ENCODE results near the gene DDAH2. TPM values are rescaled to one million over a fixed set of nuclear protein-coding genes. Genes with fewer than 3 reads are reported as not detected.

DDAH2 gene
- polyA plus RNA-seq, 1 donor from 2014 or later = 386 TPM

GRCh38 chr6:31758281-31758680 is 29.2 kb upstream of the DDAH2 start:
- H4K20me1 ChIP-seq (ENCODE audit: insufficient read depth) = no peaks in the 10 kb centered on the region
- no peaks in the 10 kb centered on the region for H3K27me3 ChIP-seq (ENCODE audit: insufficient read depth, low read depth, low read length)
- H3K9ac ChIP-seq (ENCODE audit: low read length) = no peak overlapping the region
- H3K36me3 ChIP-seq (ENCODE audit: insufficient read depth, low read length) = no peaks in the 10 kb centered on the region
- H3F3A ChIP-seq (ENCODE audit: insufficient read depth, low read length, poor library complexity, severe bottlenecking) = no peaks in the 10 kb centered on the region
- no peak overlapping the region for H3K4me3 ChIP-seq (ENCODE audit: low read length)
- H2AFZ ChIP-seq (ENCODE audit: low read depth, low read length) = no peak overlapping the region
- H3K79me2 ChIP-seq (replicated peaks; ENCODE audit: insufficient read depth, low read length) = no peaks in the 10 kb centered on the region
- H3K9me3 ChIP-seq (ENCODE audit: low read length) = no peaks in the 10 kb centered on the region
- no peak overlapping the region for H3K27ac ChIP-seq (ENCODE audit: low read length)
- no peak for TF ChIP-seq EZH2 (IDR thresholded peaks at IDR 0.05; ENCODE audit: borderline replicate concordance, insufficient read depth, low read length, poor library complexity, severe bottlenecking)
- TF ChIP-seq EP300 (conservative IDR thresholded peaks at IDR 0.05; ENCODE audit: poor library complexity, severe bottlenecking) = no peak
- no peaks in the 10 kb centered on the region for H3K9me2 ChIP-seq (ENCODE audit: insufficient read depth, low read length)
- no peak overlapping the region for H3K4me2 ChIP-seq (ENCODE audit: low read length)

GRCh38 chr6:31752739-31753319 is 23.7 kb upstream of the DDAH2 start:
- H3K4me3 ChIP-seq (ENCODE audit: low read length) = no peak overlapping the region
- H3K79me2 ChIP-seq (replicated peaks; ENCODE audit: insufficient read depth, low read length) = no peaks in the 10 kb centered on the region
- no peaks in the 10 kb centered on the region for H3K9me2 ChIP-seq (ENCODE audit: insufficient read depth, low read length)
- H4K20me1 ChIP-seq (ENCODE audit: insufficient read depth) = no peaks in the 10 kb centered on the region
- TF ChIP-seq MXI1 (conservative IDR thresholded peaks at IDR 0.05; ENCODE audit: poor library complexity, severe bottlenecking) (no peak), POLR2AphosphoS5 (IDR thresholded peaks at IDR 0.05) (no peak), EZH2 (IDR thresholded peaks at IDR 0.05; ENCODE audit: borderline replicate concordance, insufficient read depth, low read length, poor library complexity, severe bottlenecking) (no peak), RAD21 (conservative IDR thresholded peaks at IDR 0.05) (no peak), SMC3 (conservative IDR thresholded peaks at IDR 0.05; ENCODE audit: poor library complexity) (no peak), REST (IDR thresholded peaks at IDR 0.05; ENCODE audit: borderline replicate concordance) (no peak), EP300 (conservative IDR thresholded peaks at IDR 0.05; ENCODE audit: poor library complexity, severe bottlenecking) (no peak), CTCF (IDR thresholded peaks at IDR 0.05; ENCODE audit: poor library complexity, severe bottlenecking) (no peak), TAF1 (IDR thresholded peaks at IDR 0.05; ENCODE audit: low read depth) (no peak)
- H3K36me3 ChIP-seq (ENCODE audit: insufficient read depth, low read length) = no peaks in the 10 kb centered on the region
- no peak overlapping the region for H3K9ac ChIP-seq (ENCODE audit: low read length)
- H2AFZ ChIP-seq (ENCODE audit: low read depth, low read length) = no peak overlapping the region
- no peaks in the 10 kb centered on the region for H3K9me3 ChIP-seq (ENCODE audit: low read length)
- H3F3A ChIP-seq (ENCODE audit: insufficient read depth, low read length, poor library complexity, severe bottlenecking) = no peaks in the 10 kb centered on the region
- H3K27ac ChIP-seq (ENCODE audit: low read length) = no peak overlapping the region
- H3K27me3 ChIP-seq (ENCODE audit: insufficient read depth, low read depth, low read length) = no peaks in the 10 kb centered on the region
- H3K4me2 ChIP-seq (ENCODE audit: low read length) = no peak overlapping the region
